ENCODE results near the gene SYNJ2. TPM values are rescaled to one million over a fixed set of nuclear protein-coding genes. Genes with fewer than 3 reads are reported as not detected.

SYNJ2 gene
- polyA plus RNA-seq, 1 donor from 2014 or later, result 0.12 TPM

DNA sequence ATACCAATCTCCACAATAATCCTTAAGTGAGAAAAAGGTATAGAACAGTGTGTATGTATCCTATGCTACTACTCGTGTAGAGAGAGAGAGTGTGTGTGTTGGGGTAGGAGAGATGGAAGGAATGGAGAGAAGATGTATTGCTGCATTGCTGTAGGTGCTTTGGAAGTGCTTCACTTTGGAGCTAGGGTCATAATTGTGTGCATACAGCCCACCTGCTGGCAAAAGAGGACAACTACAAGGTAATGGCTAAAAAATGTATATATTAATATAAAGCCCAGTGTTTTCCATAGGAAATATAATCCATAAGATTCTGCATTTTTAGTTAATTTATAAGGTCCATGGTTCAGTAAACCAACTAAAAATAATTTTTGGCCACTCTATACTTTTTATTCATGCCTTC is 150.3 kb downstream of the SYNJ2 start:
- Histone ChIP-seq H3K9ac (ENCODE audit: low read length) (no peak overlapping the region), H3K4me2 (ENCODE audit: low read length) (no peak overlapping the region), H3K9me3 (ENCODE audit: low read length) (no peaks in the 10 kb centered on the region), H3K9me2 (ENCODE audit: insufficient read depth, low read length) (no peaks in the 10 kb centered on the region), H2AFZ (ENCODE audit: low read depth, low read length) (no peak overlapping the region), H3K27me3 (ENCODE audit: insufficient read depth, low read depth, low read length) (no peaks in the 10 kb centered on the region), H3F3A (ENCODE audit: insufficient read depth, low read length, poor library complexity, severe bottlenecking) (no peaks in the 10 kb centered on the region), H3K27ac (ENCODE audit: low read length) (no peak overlapping the region), H3K4me3 (ENCODE audit: low read length) (no peak overlapping the region), H3K79me2 (replicated peaks; ENCODE audit: insufficient read depth, low read length) (no peaks in the 10 kb centered on the region), H4K20me1 (ENCODE audit: insufficient read depth) (no peaks in the 10 kb centered on the region), H3K36me3 (ENCODE audit: insufficient read depth, low read length) (no peaks in the 10 kb centered on the region)
- TF ChIP-seq POLR2AphosphoS5 (IDR thresholded peaks at IDR 0.05) (no peak), SMC3 (conservative IDR thresholded peaks at IDR 0.05; ENCODE audit: poor library complexity) (peak; percentile 50), EZH2 (IDR thresholded peaks at IDR 0.05; ENCODE audit: borderline replicate concordance, insufficient read depth, low read length, poor library complexity, severe bottlenecking) (no peak), MXI1 (conservative IDR thresholded peaks at IDR 0.05; ENCODE audit: poor library complexity, severe bottlenecking) (no peak), RAD21 (conservative IDR thresholded peaks at IDR 0.05) (peak; percentile 64)
- TF ChIP-seq, protein P1, sequence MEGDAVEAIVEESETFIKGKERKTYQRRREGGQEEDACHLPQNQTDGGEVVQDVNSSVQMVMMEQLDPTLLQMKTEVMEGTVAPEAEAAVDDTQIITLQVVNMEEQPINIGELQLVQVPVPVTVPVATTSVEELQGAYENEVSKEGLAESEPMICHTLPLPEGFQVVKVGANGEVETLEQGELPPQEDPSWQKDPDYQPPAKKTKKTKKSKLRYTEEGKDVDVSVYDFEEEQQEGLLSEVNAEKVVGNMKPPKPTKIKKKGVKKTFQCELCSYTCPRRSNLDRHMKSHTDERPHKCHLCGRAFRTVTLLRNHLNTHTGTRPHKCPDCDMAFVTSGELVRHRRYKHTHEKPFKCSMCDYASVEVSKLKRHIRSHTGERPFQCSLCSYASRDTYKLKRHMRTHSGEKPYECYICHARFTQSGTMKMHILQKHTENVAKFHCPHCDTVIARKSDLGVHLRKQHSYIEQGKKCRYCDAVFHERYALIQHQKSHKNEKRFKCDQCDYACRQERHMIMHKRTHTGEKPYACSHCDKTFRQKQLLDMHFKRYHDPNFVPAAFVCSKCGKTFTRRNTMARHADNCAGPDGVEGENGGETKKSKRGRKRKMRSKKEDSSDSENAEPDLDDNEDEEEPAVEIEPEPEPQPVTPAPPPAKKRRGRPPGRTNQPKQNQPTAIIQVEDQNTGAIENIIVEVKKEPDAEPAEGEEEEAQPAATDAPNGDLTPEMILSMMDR (IDR thresholded peaks at IDR 0.05; ENCODE audit: poor library complexity, severe bottlenecking), result peak; percentile 65
- TF ChIP-seq, protein P2, sequence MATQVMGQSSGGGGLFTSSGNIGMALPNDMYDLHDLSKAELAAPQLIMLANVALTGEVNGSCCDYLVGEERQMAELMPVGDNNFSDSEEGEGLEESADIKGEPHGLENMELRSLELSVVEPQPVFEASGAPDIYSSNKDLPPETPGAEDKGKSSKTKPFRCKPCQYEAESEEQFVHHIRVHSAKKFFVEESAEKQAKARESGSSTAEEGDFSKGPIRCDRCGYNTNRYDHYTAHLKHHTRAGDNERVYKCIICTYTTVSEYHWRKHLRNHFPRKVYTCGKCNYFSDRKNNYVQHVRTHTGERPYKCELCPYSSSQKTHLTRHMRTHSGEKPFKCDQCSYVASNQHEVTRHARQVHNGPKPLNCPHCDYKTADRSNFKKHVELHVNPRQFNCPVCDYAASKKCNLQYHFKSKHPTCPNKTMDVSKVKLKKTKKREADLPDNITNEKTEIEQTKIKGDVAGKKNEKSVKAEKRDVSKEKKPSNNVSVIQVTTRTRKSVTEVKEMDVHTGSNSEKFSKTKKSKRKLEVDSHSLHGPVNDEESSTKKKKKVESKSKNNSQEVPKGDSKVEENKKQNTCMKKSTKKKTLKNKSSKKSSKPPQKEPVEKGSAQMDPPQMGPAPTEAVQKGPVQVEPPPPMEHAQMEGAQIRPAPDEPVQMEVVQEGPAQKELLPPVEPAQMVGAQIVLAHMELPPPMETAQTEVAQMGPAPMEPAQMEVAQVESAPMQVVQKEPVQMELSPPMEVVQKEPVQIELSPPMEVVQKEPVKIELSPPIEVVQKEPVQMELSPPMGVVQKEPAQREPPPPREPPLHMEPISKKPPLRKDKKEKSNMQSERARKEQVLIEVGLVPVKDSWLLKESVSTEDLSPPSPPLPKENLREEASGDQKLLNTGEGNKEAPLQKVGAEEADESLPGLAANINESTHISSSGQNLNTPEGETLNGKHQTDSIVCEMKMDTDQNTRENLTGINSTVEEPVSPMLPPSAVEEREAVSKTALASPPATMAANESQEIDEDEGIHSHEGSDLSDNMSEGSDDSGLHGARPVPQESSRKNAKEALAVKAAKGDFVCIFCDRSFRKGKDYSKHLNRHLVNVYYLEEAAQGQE (IDR thresholded peaks at IDR 0.05; ENCODE audit: borderline replicate concordance), result no peak

DNA sequence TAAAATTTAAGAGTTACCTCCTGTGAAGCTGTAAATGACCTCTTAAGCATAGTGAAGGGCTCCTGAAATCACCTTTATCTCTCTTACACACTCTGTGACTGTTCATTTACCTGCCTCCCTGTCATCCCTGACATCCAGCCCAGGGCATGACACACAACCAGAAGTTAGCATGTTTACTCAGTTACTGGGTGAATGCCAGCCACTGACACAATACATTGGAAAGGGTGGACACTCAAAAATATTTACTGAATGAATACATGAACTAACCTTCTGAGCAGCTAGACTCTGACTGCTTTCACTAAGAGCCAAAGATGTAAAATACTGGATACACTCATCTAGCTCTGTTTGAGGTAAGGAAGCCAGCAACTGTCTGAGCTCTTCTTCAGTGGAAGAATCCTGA is 161.1 kb downstream of the SYNJ2 start:
- Histone ChIP-seq H3K9ac (ENCODE audit: low read length) (no peak overlapping the region), H4K20me1 (ENCODE audit: insufficient read depth) (no peaks in the 10 kb centered on the region), H3K36me3 (ENCODE audit: insufficient read depth, low read length) (peaks cover 13% of the 10 kb centered on the region)

DNA sequence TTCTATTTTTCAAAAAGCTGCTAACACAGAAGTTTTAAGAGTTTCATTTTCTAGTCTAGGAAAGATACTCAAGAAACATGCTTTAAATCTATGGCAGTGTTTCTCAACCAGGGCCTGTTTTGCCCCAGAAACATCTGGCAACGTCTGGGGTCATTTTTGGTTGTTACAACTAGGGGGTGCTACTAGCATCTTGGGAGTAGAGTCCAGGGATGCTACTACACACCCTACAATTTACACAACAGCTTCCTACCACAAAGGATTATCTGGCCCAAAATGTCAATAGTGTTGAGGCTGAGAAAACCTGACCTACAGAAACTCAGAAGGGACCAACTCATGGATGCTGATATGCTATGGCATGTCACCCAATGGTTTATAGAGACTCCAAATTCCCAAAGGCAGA is 162.0 kb downstream of the SYNJ2 start:
- Histone ChIP-seq H3K27me3 (ENCODE audit: insufficient read depth, low read depth, low read length) (no peaks in the 10 kb centered on the region), H4K20me1 (ENCODE audit: insufficient read depth) (no peaks in the 10 kb centered on the region), H3K4me3 (ENCODE audit: low read length) (no peak overlapping the region), H3K79me2 (replicated peaks; ENCODE audit: insufficient read depth, low read length) (no peaks in the 10 kb centered on the region), H3K36me3 (ENCODE audit: insufficient read depth, low read length) (peaks cover 13% of the 10 kb centered on the region), H3K4me2 (ENCODE audit: low read length) (no peak overlapping the region), H2AFZ (ENCODE audit: low read depth, low read length) (no peak overlapping the region), H3K9me3 (ENCODE audit: low read length) (no peaks in the 10 kb centered on the region), H3K27ac (ENCODE audit: low read length) (no peak overlapping the region), H3K9me2 (ENCODE audit: insufficient read depth, low read length) (no peaks in the 10 kb centered on the region), H3K9ac (ENCODE audit: low read length) (no peak overlapping the region), H3F3A (ENCODE audit: insufficient read depth, low read length, poor library complexity, severe bottlenecking) (no peaks in the 10 kb centered on the region)
- TF ChIP-seq EP300 (conservative IDR thresholded peaks at IDR 0.05; ENCODE audit: poor library complexity, severe bottlenecking) (no peak), POLR2AphosphoS5 (IDR thresholded peaks at IDR 0.05) (no peak), SMC3 (conservative IDR thresholded peaks at IDR 0.05; ENCODE audit: poor library complexity) (no peak), RAD21 (conservative IDR thresholded peaks at IDR 0.05) (no peak), EZH2 (IDR thresholded peaks at IDR 0.05; ENCODE audit: borderline replicate concordance, insufficient read depth, low read length, poor library complexity, severe bottlenecking) (no peak), MXI1 (conservative IDR thresholded peaks at IDR 0.05; ENCODE audit: poor library complexity, severe bottlenecking) (no peak), TAF1 (IDR thresholded peaks at IDR 0.05; ENCODE audit: low read depth) (no peak)
- TF ChIP-seq, protein P2 (IDR thresholded peaks at IDR 0.05; ENCODE audit: borderline replicate concordance), result no peak
- TF ChIP-seq, protein P1 (IDR thresholded peaks at IDR 0.05; ENCODE audit: poor library complexity, severe bottlenecking), result no peak

More for the DNA sequence above, 161.1 kb downstream of the SYNJ2 start:
- Histone ChIP-seq H3K4me2 (ENCODE audit: low read length) (no peak overlapping the region), H3K9me2 (ENCODE audit: insufficient read depth, low read length) (no peaks in the 10 kb centered on the region), H2AFZ (ENCODE audit: low read depth, low read length) (no peak overlapping the region), H3K27me3 (ENCODE audit: insufficient read depth, low read depth, low read length) (no peaks in the 10 kb centered on the region), H3K79me2 (replicated peaks; ENCODE audit: insufficient read depth, low read length) (no peaks in the 10 kb centered on the region), H3K9me3 (ENCODE audit: low read length) (no peaks in the 10 kb centered on the region), H3K4me3 (ENCODE audit: low read length) (no peak overlapping the region), H3K27ac (ENCODE audit: low read length) (no peak overlapping the region), H3F3A (ENCODE audit: insufficient read depth, low read length, poor library complexity, severe bottlenecking) (no peaks in the 10 kb centered on the region)
- no peak for TF ChIP-seq EZH2 (IDR thresholded peaks at IDR 0.05; ENCODE audit: borderline replicate concordance, insufficient read depth, low read length, poor library complexity, severe bottlenecking)

Data from neural cell (in vitro differentiated cells).